Lower leg skin (tissue), 4 donors: ENCODE measurements around the gene OS9. TPM values are rescaled to one million over a fixed set of nuclear protein-coding genes. Genes with fewer than 3 reads are reported as not detected.

ENCODE experiments used
- DNase-seq, 2 donors: peaks; one replicate each; pipeline ENCODE4 v3.0.0-alpha.2; 2019; ENCODE audit warnings: low spot score in 2 of 2
- H3K4me3 ChIP-seq: fragments of 200-600 bp; sonication (generic); 2 replicates; pipeline ENCODE4 v1.5.1; 2017; ENCODE audit warnings: mild to moderate bottlenecking, low read depth; ENCODE audit not compliant: poor library complexity, severe bottlenecking
- CTCF ChIP-seq, 3 donors: fragments of 450-650 bp; IDR thresholded peaks; one replicate each; pipeline ENCODE4 v1.5.1; 2016; ENCODE audit warnings: antibody characterized with exemption in 3 of 3, mild to moderate bottlenecking in 3 of 3, moderate library complexity in 2 of 3
- POLR2A ChIP-seq, 2 donors: fragments of 450-650 bp; IDR thresholded peaks; one replicate each; pipeline ENCODE4 v1.6.1; 2016 to 2017; ENCODE audit warnings: antibody characterized with exemption in 2 of 2, mild to moderate bottlenecking in 1 of 2, moderate library complexity in 1 of 2
- WGBS, 2 donors: methylation state at CpG; one replicate each; pipeline ENCODE4 v1.1.5; 2018; 5-methylcytosine and 5-hydroxymethylcytosine counted together
- intact Hi-C: fragments of 100-400 bp; cut with DNase I; formaldehyde crosslinking; loops from one replicate; pipeline ENCODE4 v1.15.0; 2023; ENCODE audit warnings: low total_unique reads
- total RNA-seq, 4 donors: library from RNA; depleted of rRNA; stranded (reverse); fragments of >200 nt; gene quantifications; one replicate each; pipeline ENCODE4 v1.1.0, GENCODE V29; 2016

OS9 gene
- total RNA-seq, 4 donors from 2014 or later, result 195 to 265 (median 205) TPM

GRCh38 chr12:57745485-57745881 is 51.6 kb downstream of the OS9 start:
- intact Hi-C loops, result no loop called here
- peak in 1 of 2 donors; percentile 83 for DNase-seq
- peak overlapping the region; percentile 74 for H3K4me3 ChIP-seq
- WGBS, 2 donors, result 36 to 39% methylated on average over 8 of the region's 8 CpGs
- no peak for TF ChIP-seq POLR2A (IDR thresholded peaks at IDR 0.05)
- TF ChIP-seq CTCF (IDR thresholded peaks at IDR 0.05), result no peak

GRCh38 chr12:57746025-57746424 is 52.1 kb downstream of the OS9 start:
- no peak for DNase-seq
- TF ChIP-seq CTCF (IDR thresholded peaks at IDR 0.05), result no peak
- TF ChIP-seq POLR2A (IDR thresholded peaks at IDR 0.05), result no peak
- intact Hi-C loops, result no loop called here
- 72 to 73% methylated on average over 3 of the region's 3 CpGs for WGBS, 2 donors
- no peak overlapping the region for H3K4me3 ChIP-seq

GRCh38 chr12:57749061-57749460 is 55.1 kb downstream of the OS9 start:
- 91 to 93% methylated on average over 5 of the region's 5 CpGs for WGBS, 2 donors
- intact Hi-C loops, result no loop called here
- DNase-seq, result peak in 1 of 2 donors; percentile 85
- TF ChIP-seq CTCF (IDR thresholded peaks at IDR 0.05), result no peak
- TF ChIP-seq POLR2A (IDR thresholded peaks at IDR 0.05), result no peak
- no peak overlapping the region for H3K4me3 ChIP-seq

GRCh38 chr12:57750561-57751431 is 56.9 kb downstream of the OS9 start:
- intact Hi-C loops, result no loop called here
- WGBS, 2 donors, result 86 to 87% methylated on average over 15 of the region's 15 CpGs
- peak overlapping the region; percentile 54 for H3K4me3 ChIP-seq
- peak in 1 of 2 donors; percentile 76 for DNase-seq
- no peak for TF ChIP-seq POLR2A (IDR thresholded peaks at IDR 0.05)
- TF ChIP-seq CTCF (IDR thresholded peaks at IDR 0.05), result no peak

- peak overlapping the region; percentile 54 for H3K4me3 ChIP-seq
- 9 to 12% methylated on average over 8 of the region's 8 CpGs for WGBS, 2 donors
- peak in 1 of 2 donors; percentile 86 for DNase-seq
- TF ChIP-seq CTCF (IDR thresholded peaks at IDR 0.05), result no peak
- TF ChIP-seq POLR2A (IDR thresholded peaks at IDR 0.05), result no peak
- intact Hi-C loops, result no loop called here
These were observed 57.5 kb downstream of the OS9 start for GRCh38 chr12:57751432-57751787.
